ENCODE measurements around the gene SIK1.
"Not testable (repeated sequence)": the region's sequence is repeated elsewhere in the genome, so short reads cannot be mapped to it uniquely, and the experiment has no call there.

SIK1 gene

GRCh38 chr21:43439316-43440075 lies 12.6 kb upstream of the SIK1 start:
- not testable (repeated sequence) for DNase-seq (ENCODE audit: low spot score)

- not testable (repeated sequence) for DNase-seq (ENCODE audit: low spot score)
Observed at GRCh38 chr21:43436272-43436671, 9.3 kb upstream of the SIK1 start.

- DNase-seq (ENCODE audit: low spot score), result not testable (repeated sequence)
Observed at GRCh38 chr21:43433340-43434136, 6.6 kb upstream of the SIK1 start.

- not testable (repeated sequence) for DNase-seq (ENCODE audit: low spot score)
Observed at GRCh38 chr21:43430830-43431416, 4.0 kb upstream of the SIK1 start.

GRCh38 chr21:43428964-43429363 lies 2.0 kb upstream of the SIK1 start:
- not testable (repeated sequence) for DNase-seq (ENCODE audit: low spot score)

GRCh38 chr21:43427242-43427559 lies 270 bp upstream of the SIK1 start:
- not testable (repeated sequence) for DNase-seq (ENCODE audit: low spot score)

- DNase-seq (ENCODE audit: low spot score), result not testable (repeated sequence)
Observed at GRCh38 chr21:43426004-43426403, 927 bp downstream of the SIK1 start.

GRCh38 chr21:43419475-43419874 lies 7.5 kb downstream of the SIK1 start:
- not testable (repeated sequence) for DNase-seq (ENCODE audit: low spot score)

GRCh38 chr21:43414576-43414975 lies 12.4 kb downstream of the SIK1 start:
- DNase-seq (ENCODE audit: low spot score), result not testable (repeated sequence)

GRCh38 chr21:43412020-43412788 lies 14.7 kb downstream of the SIK1 start:
- not testable (repeated sequence) for DNase-seq (ENCODE audit: low spot score)

GRCh38 chr21:43410456-43411068 lies 16.4 kb downstream of the SIK1 start:
- not testable (repeated sequence) for DNase-seq (ENCODE audit: low spot score)

GRCh38 chr21:43407139-43407538 lies 19.8 kb downstream of the SIK1 start:
- DNase-seq (ENCODE audit: low spot score), result not testable (repeated sequence)

GRCh38 chr21:43404450-43404849 lies 22.5 kb downstream of the SIK1 start:
- not testable (repeated sequence) for DNase-seq (ENCODE audit: low spot score)

- DNase-seq (ENCODE audit: low spot score), result not testable (repeated sequence)
Observed at GRCh38 chr21:43403651-43404430, 23.1 kb downstream of the SIK1 start.

GRCh38 chr21:43401125-43401524 lies 25.8 kb downstream of the SIK1 start:
- DNase-seq (ENCODE audit: low spot score), result not testable (repeated sequence)

- DNase-seq (ENCODE audit: low spot score), result not testable (repeated sequence)
Observed at GRCh38 chr21:43399595-43400015, 27.3 kb downstream of the SIK1 start.

GRCh38 chr21:43399136-43399535 lies 27.8 kb downstream of the SIK1 start:
- not testable (repeated sequence) for DNase-seq (ENCODE audit: low spot score)

- not testable (repeated sequence) for DNase-seq (ENCODE audit: low spot score)
Observed at GRCh38 chr21:43398533-43398932, 28.4 kb downstream of the SIK1 start.

- not testable (repeated sequence) for DNase-seq (ENCODE audit: low spot score)
Observed at GRCh38 chr21:43398000-43398399, 28.9 kb downstream of the SIK1 start.

- DNase-seq (ENCODE audit: low spot score), result not testable (repeated sequence)
Observed at GRCh38 chr21:43397439-43397808, 29.5 kb downstream of the SIK1 start.
